K562 (cell line): Measurements from ENCODE around the gene PHACTR2. TPM values are rescaled to one million over a fixed set of nuclear protein-coding genes. Genes with fewer than 3 reads are reported as not detected.

Experiments used
- CUX1 ChIP-seq: fragments of 200-800 bp; sonication (Bioruptor generic); IDR thresholded peaks from 2 replicates; pipeline ENCODE4 v1.6.1; 2016; ENCODE audit warnings: missing genetic modification characterization, missing compliant biosample characterization
- E2F3 ChIP-seq: fragments of 250-450 bp; sonication (Bioruptor Pico); IDR thresholded peaks from 2 replicates; pipeline ENCODE4 v1.4.0; 2020; ENCODE audit warnings: mild to moderate bottlenecking
- EGR1 ChIP-seq: fragments of 450-650 bp; conservative IDR thresholded peaks from 2 replicates; pipeline ENCODE4 v1.6.1; 2017; ENCODE audit warnings: mild to moderate bottlenecking
- HNRNPH1 ChIP-seq: fragments of 200-400 bp; formaldehyde crosslinking; optimal IDR thresholded peaks from 2 replicates; pipeline ENCODE3; 2017; ENCODE audit warnings: low read depth, mild to moderate bottlenecking, low read length, moderate library complexity
- MAFK ChIP-seq: IDR thresholded peaks from 2 replicates; pipeline ENCODE4 v1.6.1; 2011; ENCODE audit warnings: low read length, improper control_type of control experiment
- MBD2 ChIP-seq: sonication (generic); IDR thresholded peaks from 2 replicates; pipeline ENCODE4 v1.6.1; 2016; ENCODE audit warnings: low read depth, borderline replicate concordance
- MEIS2 ChIP-seq: fragments of 450-650 bp; IDR thresholded peaks from 2 replicates; pipeline ENCODE4 v1.6.1; 2014; ENCODE audit warnings: mild to moderate bottlenecking; ENCODE audit not compliant: partially characterized antibody
- MYC ChIP-seq, 2 experiments: fragments of 250-450 bp in 1 of 2; sonication (Bioruptor Pico) in 1 of 2; IDR thresholded peaks; 2 replicates each; pipeline versions ENCODE4 v1.5.1 to v1.6.1; 2012 to 2021; ENCODE audit warnings: low read depth in 2 of 2, borderline replicate concordance in 1 of 2, improper control_type of control experiment in 1 of 2, low read length in 1 of 2, mild to moderate bottlenecking in 1 of 2, moderate library complexity in 1 of 2
- NFE2L1 ChIP-seq: fragments of 450-650 bp; IDR thresholded peaks from 2 replicates; pipeline ENCODE4 v1.6.1; 2016; ENCODE audit warnings: missing genetic modification characterization, low read depth, mild to moderate bottlenecking, missing compliant biosample characterization, moderate library complexity, borderline replicate concordance
- PTTG1 ChIP-seq: fragments of 450-650 bp; IDR thresholded peaks from 2 replicates; pipeline ENCODE4 v1.6.1; 2016; ENCODE audit warnings: low read depth, mild to moderate bottlenecking, missing genetic modification characterization, missing compliant biosample characterization
- TCF7L2 ChIP-seq: fragments of 150-350 bp; IDR thresholded peaks from 2 replicates; pipeline ENCODE4 v1.6.1; 2016; ENCODE audit warnings: low read depth, mild to moderate bottlenecking, low read length, moderate library complexity
- ZNF57 ChIP-seq: fragments of 450-650 bp; formaldehyde crosslinking; IDR thresholded peaks from 2 replicates; pipeline ENCODE4 v1.4.0; 2020; ENCODE audit warnings: mild to moderate bottlenecking, moderate library complexity
- ZNF639 ChIP-seq, 2 experiments: fragments of 200-800 bp in 1 of 2; sonication (Bioruptor generic) in 1 of 2; sonication (generic) in 1 of 2; formaldehyde crosslinking in 1 of 2; IDR thresholded peaks in 1 of 2; conservative IDR thresholded peaks in 1 of 2; 2 replicates each; pipeline versions ENCODE4 v1.5.0 to v1.6.1; 2016 to 2020; ENCODE audit warnings: missing compliant biosample characterization in 1 of 2, missing genetic modification characterization in 1 of 2, missing genetic modification reagents in 1 of 2
- polyA plus RNA-seq, 8 experiments: library from polyadenylated mRNA; depleted of rRNA in 4 of 8; stranded (reverse) in 5 of 8; unstranded in 3 of 8; fragments of >200 nt; fragmentation: Nextera tagmentation in 2 of 8; fragmentation: Illumina TruSeq in 1 of 8; extraction: Ambion mirVana in 2 of 8; extraction: Trizol in 1 of 8; gene quantifications; 2 replicates each; pipeline versions ENCODE4 v1.2.1 to v1.2.3, GENCODE V29; 2011 to 2014; ENCODE audit warnings: inconsistent platforms in 1 of 8, missing spikeins in 1 of 8
- total RNA-seq, 7 experiments: library from RNA; depleted of rRNA in 6 of 7; stranded (reverse); fragments of >200 nt in 6 of 7; fragmentation: Illumina TruSeq in 2 of 7; extraction: Trizol in 2 of 7; gene quantifications; 2 replicates each; pipeline versions ENCODE4 v1.2.1 to v1.2.3, GENCODE V29; 2011 to 2021; ENCODE audit warnings: low replicate concordance in 1 of 7

Gene PHACTR2
- total and polyA plus RNA-seq, 9 of the 15 experiments (the other 6 are each of a cell fraction or from before 2014, with no cell fraction given) = 5.3 to 52.5 (median 22.9) TPM

GRCh38 chr6:143806282-143807102 lies 128.7 kb downstream of the PHACTR2 start (continued):
- TF ChIP-seq MYC (IDR thresholded peaks at IDR 0.05; ENCODE audit: low read depth, low read length) (peak; percentile 59; the same call in 1 of the 2 replicates), MYC (CRISPR knock-in tag; IDR thresholded peaks at IDR 0.05; ENCODE audit: borderline replicate concordance, low read depth) (peak; percentile 56; the same call in 1 of the 2 replicates), ZNF57 (no peak), HNRNPH1 (no peak), PTTG1 (tag) (peak; percentile 67; the same call in 1 of the 2 replicates), NFE2L1 (0 out of 2 replicates have a peak, but pooled peaks have one; percentile 9), TCF7L2 (no peak), ZNF639 (CRISPR knock-in tag; conservative IDR thresholded peaks at IDR 0.05 in 1 of 2, IDR thresholded peaks at IDR 0.05 in 1 of 2) (peak in 1 of 2 experiments; percentile 95; a peak in 2 of 4 replicates), MEIS2 (peak; percentile 55), EGR1 (peak; percentile 92), CUX1 (CRISPR knock-in tag) (peak; percentile 68; the same call in 1 of the 2 replicates), MAFK (peak; percentile 73), MBD2 (peak; percentile 89), E2F3 (peak; percentile 84)
